HFFc6 (cell line): ENCODE results near the gene HHAT. TPM values are rescaled to one million over a fixed set of nuclear protein-coding genes. Genes with fewer than 3 reads are reported as not detected.

ENCODE experiments used
- DNase-seq: peaks from one replicate; pipeline ENCODE4 v3.0.0-alpha.2; 2018
- H3K27ac Mint-ChIP-seq: 2 replicates; pipeline ENCODE4 v1.8.0; 2020; ENCODE audit warnings: mild to moderate bottlenecking, mixed read lengths
- H3K27me3 Mint-ChIP-seq: 2 replicates; pipeline ENCODE4 v1.8.0; 2021; ENCODE audit warnings: mild to moderate bottlenecking, moderate library complexity, mixed read lengths; ENCODE audit not compliant: insufficient read depth
- H3K36me3 Mint-ChIP-seq: 2 replicates; pipeline ENCODE4 v1.8.0; 2021; ENCODE audit warnings: low read depth, mixed read lengths
- H3K4me1 Mint-ChIP-seq: 2 replicates; pipeline ENCODE4 v1.8.0; 2020; ENCODE audit warnings: low read depth, mixed read lengths
- H3K4me3 Mint-ChIP-seq: 2 replicates; pipeline ENCODE4 v1.8.0; 2020; ENCODE audit warnings: mild to moderate bottlenecking, moderate library complexity, mixed read lengths
- H3K9me3 Mint-ChIP-seq: 2 replicates; pipeline ENCODE4 v1.8.0; 2020; ENCODE audit warnings: mild to moderate bottlenecking, mixed read lengths
- CTCF ChIP-seq: fragments of 200-600 bp; sonication (generic); IDR thresholded peaks from 2 replicates; pipeline ENCODE4 v1.5.0; 2021; ENCODE audit warnings: antibody characterized with exemption, mild to moderate bottlenecking
- total RNA-seq, 6 experiments: library from RNA; stranded (reverse); fragmentation: NEBNext Ultra II Directional; extraction: Animal tissue kit (Norgen Biotek cat#: 25700); gene quantifications; 2 replicates in 1 of 6; 3 replicates in 5 of 6; pipeline ENCODE4 v1.2.3, GENCODE V29; 2021

The HHAT gene
- total RNA-seq, 6 experiments from 2014 or later, result 2.8 to 3.9 (median 3.2) TPM

- no peak for DNase-seq
- peak overlapping the region; percentile 53; the same call in 1 of the 2 replicates for H3K27ac Mint-ChIP-seq
- H3K4me1 Mint-ChIP-seq, result peaks cover 50% of the 10 kb centered on the region
- peaks cover 7% of the 10 kb centered on the region for H3K9me3 Mint-ChIP-seq
- TF ChIP-seq CTCF, result no peak
- H3K27me3 Mint-ChIP-seq, result peaks cover 1% of the 10 kb centered on the region; the same call in 1 of the 2 replicates
- no peak overlapping the region for H3K4me3 Mint-ChIP-seq
- peaks cover 12% of the 10 kb centered on the region for H3K36me3 Mint-ChIP-seq
These were observed 271.9 kb downstream of the HHAT start for GRCh38 chr1:210600421-210601159.

GRCh38 chr1:210603123-210603522 is 274.4 kb downstream of the HHAT start:
- Mint-ChIP-seq H3K4me3 (no peak overlapping the region), H3K27me3 (0 out of 2 replicates have a peak, but pooled peaks cover 1% of the 10 kb centered on the region), H3K27ac (no peak overlapping the region), H3K36me3 (peaks cover 5% of the 10 kb centered on the region; the same call in 1 of the 2 replicates), H3K4me1 (peaks cover 30% of the 10 kb centered on the region), H3K9me3 (no peaks in the 10 kb centered on the region)
- DNase-seq, result no peak
- TF ChIP-seq CTCF, result no peak

GRCh38 chr1:210605099-210605498 is 276.4 kb downstream of the HHAT start:
- peaks cover 10% of the 10 kb centered on the region for H3K4me1 Mint-ChIP-seq
- H3K36me3 Mint-ChIP-seq, result peaks cover 5% of the 10 kb centered on the region; the same call in 1 of the 2 replicates
- H3K27me3 Mint-ChIP-seq, result 0 out of 2 replicates have a peak, but pooled peaks cover 1% of the 10 kb centered on the region
- H3K4me3 Mint-ChIP-seq, result no peak overlapping the region
- no peak overlapping the region for H3K27ac Mint-ChIP-seq
- H3K9me3 Mint-ChIP-seq, result no peaks in the 10 kb centered on the region
- TF ChIP-seq CTCF, result no peak
- DNase-seq, result no peak

GRCh38 chr1:210607361-210607760 is 278.7 kb downstream of the HHAT start:
- Mint-ChIP-seq H3K9me3 (no peaks in the 10 kb centered on the region), H3K4me3 (no peak overlapping the region), H3K4me1 (no peaks in the 10 kb centered on the region), H3K27me3 (no peaks in the 10 kb centered on the region), H3K27ac (no peak overlapping the region), H3K36me3 (no peaks in the 10 kb centered on the region; the same call in 1 of the 2 replicates)
- no peak for DNase-seq
- no peak for TF ChIP-seq CTCF

- Mint-ChIP-seq H3K4me3 (no peak overlapping the region), H3K9me3 (no peaks in the 10 kb centered on the region), H3K4me1 (no peaks in the 10 kb centered on the region), H3K27ac (no peak overlapping the region), H3K27me3 (no peaks in the 10 kb centered on the region), H3K36me3 (no peaks in the 10 kb centered on the region)
- no peak for TF ChIP-seq CTCF
- no peak for DNase-seq
These were observed 280.1 kb downstream of the HHAT start for GRCh38 chr1:210608767-210609166.
